ENCODE measurements around the gene VTI1A. TPM values are rescaled to one million over a fixed set of nuclear protein-coding genes. Genes with fewer than 3 reads are reported as not detected.

Gene VTI1A
- total and polyA plus RNA-seq, 2 of the 13 experiments (the other 11 are each of a cell fraction or from before 2014, with no cell fraction given): 11.7 to 32.7 TPM

GRCh38 chr10:112708461-112708860 lies 261.4 kb downstream of the VTI1A start (continued):
- no peak for TF ChIP-seq SAFB2 (CRISPR knock-in tag; IDR thresholded peaks at IDR 0.05; ENCODE audit: borderline replicate concordance, low read depth)
- TF ChIP-seq NR2F6 (IDR thresholded peaks at IDR 0.05): no peak
- no peak for TF ChIP-seq NR2F6 (CRISPR knock-in tag; IDR thresholded peaks at IDR 0.05)
- TF ChIP-seq ZNF670 (CRISPR knock-in tag; IDR thresholded peaks at IDR 0.05; ENCODE audit: borderline replicate concordance): no peak
- no peak for TF ChIP-seq ZNF232 (CRISPR knock-in tag; IDR thresholded peaks at IDR 0.05; ENCODE audit: borderline replicate concordance)
- no peak for TF ChIP-seq POLR2AphosphoS2 (IDR thresholded peaks at IDR 0.05; ENCODE audit: low read depth, low read length)
- no peak for TF ChIP-seq ZNF335 (CRISPR knock-in tag; IDR thresholded peaks at IDR 0.05)
- TF ChIP-seq ATF1 (CRISPR knock-in tag; IDR thresholded peaks at IDR 0.05): no peak
- TF ChIP-seq STAG1 (CRISPR knock-in tag; IDR thresholded peaks at IDR 0.05): no peak
- no peak for TF ChIP-seq STAT6 (CRISPR knock-in tag; IDR thresholded peaks at IDR 0.05; ENCODE audit: borderline replicate concordance)
- TF ChIP-seq ZNF788 (CRISPR knock-in tag; IDR thresholded peaks at IDR 0.05; ENCODE audit: borderline replicate concordance): no peak

- ATAC-seq: no peak
- H3K79me2 ChIP-seq (ENCODE audit: insufficient read depth, low read length): no peaks in the 10 kb centered on the region
- no TSS peak for BruUV-seq (replicated peaks)
- no peak overlapping the region for H3K4me2 ChIP-seq (ENCODE audit: low read depth, low read length)
- H4K20me1 ChIP-seq (ENCODE audit: insufficient read depth, low read length): no peaks in the 10 kb centered on the region
- no peak overlapping the region for H3K4me3 ChIP-seq (replicated peaks in 1 of 3; ENCODE audit: insufficient read depth in 1 of 3, low read depth in 2 of 3, low read length in 3 of 3)
- no peaks in the 10 kb centered on the region for H3K9me3 ChIP-seq (ENCODE audit: low read length)
- H3K27me3 ChIP-seq (ENCODE audit: control insufficient read depth in 1 of 2, insufficient read depth in 2 of 2, low read length in 2 of 2): no peaks in the 10 kb centered on the region
- in situ Hi-C loops (cut with HindIII; ENCODE audit: extremely low pct_ligation_motif_present, low pct_unique_long_range_greater_than_20kb): no loop called here
- DNase-seq (ENCODE audit: low spot score): no peak
- H3K36me3 ChIP-seq (replicated peaks in 1 of 2; ENCODE audit: control insufficient read depth in 1 of 2, insufficient read depth in 2 of 2, low read length in 2 of 2): no peaks in the 10 kb centered on the region; a peak in 1 of 5 replicates
- POLR2A ChIA-PET: no interaction called here
- CTCF ChIA-PET (ENCODE audit: low intra/inter-chr PET ratio, low total read pairs): no interaction called here
- H3K4me1 ChIP-seq (ENCODE audit: insufficient read depth, low read length): peaks cover 10% of the 10 kb centered on the region
- no peak overlapping the region for H2AFZ ChIP-seq (ENCODE audit: low read length)
- intact Hi-C loops (cut with micrococcal nuclease; ENCODE audit: unreplicated experiment): loop anchor here (10.0 kb wide), 2 partner anchors 76 to 146 kb away; no protein-coding TSS in a partner anchor
- H3K27ac ChIP-seq (ENCODE audit: extremely low read length, insufficient read depth, low read length): no peak overlapping the region
- H3K9ac ChIP-seq (ENCODE audit: insufficient read depth, low read depth, low read length): no peak overlapping the region
- no peak for FAIRE-seq
- WGBS (ENCODE audit: low lambda C conversion rate): 100% methylated on average over 2 of the region's 2 CpGs
- TF ChIP-seq MEF2D (CRISPR knock-in tag; IDR thresholded peaks at IDR 0.05) (no peak), SKI (IDR thresholded peaks at IDR 0.05; ENCODE audit: partially characterized antibody) (no peak), CTCF (CRISPR knock-in tag; IDR thresholded peaks at IDR 0.05) (no peak), MTA3 (CRISPR knock-in tag; IDR thresholded peaks at IDR 0.05) (no peak), PLSCR1 (CRISPR knock-in tag; IDR thresholded peaks at IDR 0.05; ENCODE audit: borderline replicate concordance) (no peak), KDM5A (IDR thresholded peaks at IDR 0.05; ENCODE audit: borderline replicate concordance, low read length) (no peak), TAF1 (CRISPR knock-in tag; IDR thresholded peaks at IDR 0.05) (no peak), MED8 (CRISPR knock-in tag; IDR thresholded peaks at IDR 0.05; ENCODE audit: insufficient replicate concordance) (no peak)
These were observed 263.5 kb downstream of the VTI1A start for GRCh38 chr10:112710528-112710927.

Data from HepG2 (cell line).